ENCODE results near the gene ISYNA1. TPM values are rescaled to one million over a fixed set of nuclear protein-coding genes. Genes with fewer than 3 reads are reported as not detected.
A peak's percentile ranks its signal among the peaks of the same experiment; 100 is the strongest.

ISYNA1 gene
- total RNA-seq, 1 experiment from 2014 or later: 129 TPM

DNA sequence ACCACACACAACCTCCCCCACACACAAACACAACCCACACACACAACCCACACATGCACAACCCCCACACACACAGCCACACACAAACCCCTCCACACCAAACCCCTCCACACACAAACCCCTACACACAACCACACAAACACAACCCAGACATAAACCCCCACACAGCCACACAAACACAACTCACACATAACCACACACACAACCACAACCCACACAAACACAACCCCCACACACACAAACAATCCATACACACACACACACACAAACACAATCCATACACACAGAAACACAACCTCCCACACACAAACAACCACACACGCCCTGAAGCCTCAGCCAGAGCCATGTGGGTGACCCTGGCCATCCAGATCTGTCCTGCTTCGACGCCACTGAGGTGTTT is 30.0 kb upstream of the ISYNA1 start:
- H3K4me2 ChIP-seq: no peak overlapping the region
- no peak overlapping the region for H2AFZ ChIP-seq
- H3K4me1 ChIP-seq (replicated peaks; ENCODE audit: insufficient read depth): 0 out of 2 replicates have a peak, but pooled peaks cover 5% of the 10 kb centered on the region
- H3K9me3 ChIP-seq (ENCODE audit: insufficient read depth, low read depth): no peaks in the 10 kb centered on the region
- peaks cover 21% of the 10 kb centered on the region for H3F3A ChIP-seq (ENCODE audit: insufficient read depth, low read depth)
- TF ChIP-seq, protein P1, sequence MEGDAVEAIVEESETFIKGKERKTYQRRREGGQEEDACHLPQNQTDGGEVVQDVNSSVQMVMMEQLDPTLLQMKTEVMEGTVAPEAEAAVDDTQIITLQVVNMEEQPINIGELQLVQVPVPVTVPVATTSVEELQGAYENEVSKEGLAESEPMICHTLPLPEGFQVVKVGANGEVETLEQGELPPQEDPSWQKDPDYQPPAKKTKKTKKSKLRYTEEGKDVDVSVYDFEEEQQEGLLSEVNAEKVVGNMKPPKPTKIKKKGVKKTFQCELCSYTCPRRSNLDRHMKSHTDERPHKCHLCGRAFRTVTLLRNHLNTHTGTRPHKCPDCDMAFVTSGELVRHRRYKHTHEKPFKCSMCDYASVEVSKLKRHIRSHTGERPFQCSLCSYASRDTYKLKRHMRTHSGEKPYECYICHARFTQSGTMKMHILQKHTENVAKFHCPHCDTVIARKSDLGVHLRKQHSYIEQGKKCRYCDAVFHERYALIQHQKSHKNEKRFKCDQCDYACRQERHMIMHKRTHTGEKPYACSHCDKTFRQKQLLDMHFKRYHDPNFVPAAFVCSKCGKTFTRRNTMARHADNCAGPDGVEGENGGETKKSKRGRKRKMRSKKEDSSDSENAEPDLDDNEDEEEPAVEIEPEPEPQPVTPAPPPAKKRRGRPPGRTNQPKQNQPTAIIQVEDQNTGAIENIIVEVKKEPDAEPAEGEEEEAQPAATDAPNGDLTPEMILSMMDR (conservative IDR thresholded peaks at IDR 0.05): no peak
- TF ChIP-seq EZH2 (IDR thresholded peaks at IDR 0.05; ENCODE audit: low read depth): no peak
- H3K27me3 ChIP-seq (ENCODE audit: insufficient read depth, low read depth): no peaks in the 10 kb centered on the region
- no peaks in the 10 kb centered on the region for H3K9me2 ChIP-seq (ENCODE audit: insufficient read depth)
- H3K27ac ChIP-seq: 0 out of 2 replicates have a peak overlapping the region, but pooled peaks have one; percentile 1
- intact Hi-C loops (cut with micrococcal nuclease; ENCODE audit: unreplicated experiment): loop anchor here (5.0 to 10.0 kb wide), 3 partner anchors 54 to 377 kb away; partner anchors contain the start of gene ELL
- H3K79me2 ChIP-seq (ENCODE audit: low read depth): no peaks in the 10 kb centered on the region
- DNase-seq: no peak
- ChIA-PET POLR2A (ENCODE audit: unreplicated experiment) (interaction anchor here (0.6 kb wide), 1 partner anchor 28 kb away, joined by 4 read pairs; no protein-coding TSS in a partner anchor), CTCF (no interaction called here)
- H3K4me3 ChIP-seq: no peak overlapping the region
- 0 out of 2 replicates have a peak, but pooled peaks cover 7% of the 10 kb centered on the region for H3K36me3 ChIP-seq (ENCODE audit: low read depth)
- no TSS peak for BruUV-seq (replicated peaks)
- H4K20me1 ChIP-seq (ENCODE audit: insufficient read depth): peaks cover 36% of the 10 kb centered on the region

DNA sequence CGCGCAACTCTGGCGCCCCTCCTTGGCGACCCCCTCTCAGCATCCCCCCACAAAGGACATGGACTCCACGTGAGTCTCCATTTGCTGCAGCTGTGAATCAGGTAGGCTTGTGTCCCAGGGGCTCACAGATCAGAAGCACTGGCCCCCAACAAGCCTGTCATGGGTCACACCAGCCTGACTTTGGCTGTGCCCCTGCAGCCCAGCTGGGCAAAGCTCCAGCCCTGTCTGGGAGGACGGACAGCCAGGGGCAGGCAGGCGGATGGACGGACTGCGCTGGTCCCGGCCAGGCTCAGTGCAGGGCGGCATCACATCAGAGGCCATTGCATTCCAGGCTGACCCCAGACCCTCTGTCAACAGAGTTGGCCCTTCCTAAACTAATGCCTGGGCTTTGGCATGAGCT is 28.4 kb upstream of the ISYNA1 start:
- POLR2A ChIA-PET (ENCODE audit: unreplicated experiment): no interaction called here
- Histone ChIP-seq H3F3A (ENCODE audit: insufficient read depth, low read depth) (peaks cover 27% of the 10 kb centered on the region), H3K27me3 (ENCODE audit: insufficient read depth, low read depth) (no peaks in the 10 kb centered on the region), H3K4me2 (no peak overlapping the region), H3K9me3 (ENCODE audit: insufficient read depth, low read depth) (no peaks in the 10 kb centered on the region), H3K79me2 (ENCODE audit: low read depth) (no peaks in the 10 kb centered on the region), H3K9me2 (ENCODE audit: insufficient read depth) (no peaks in the 10 kb centered on the region), H3K36me3 (ENCODE audit: low read depth) (peaks cover 11% of the 10 kb centered on the region; the same call in 1 of the 2 replicates), H3K4me1 (replicated peaks; ENCODE audit: insufficient read depth) (peaks cover 9% of the 10 kb centered on the region), H3K4me3 (no peak overlapping the region), H3K27ac (no peak overlapping the region), H2AFZ (no peak overlapping the region), H4K20me1 (ENCODE audit: insufficient read depth) (peaks cover 38% of the 10 kb centered on the region)
- DNase-seq: no peak
- no peak for TF ChIP-seq EZH2 (IDR thresholded peaks at IDR 0.05; ENCODE audit: low read depth)
- TF ChIP-seq, protein P1 (conservative IDR thresholded peaks at IDR 0.05): no peak
- CTCF ChIA-PET: no interaction called here
- BruUV-seq (replicated peaks): no TSS peak
- intact Hi-C loops (cut with micrococcal nuclease; ENCODE audit: unreplicated experiment): loop anchor here (5.0 to 10.0 kb wide), 3 partner anchors 56 to 378 kb away; partner anchors contain the start of gene ELL

DNA sequence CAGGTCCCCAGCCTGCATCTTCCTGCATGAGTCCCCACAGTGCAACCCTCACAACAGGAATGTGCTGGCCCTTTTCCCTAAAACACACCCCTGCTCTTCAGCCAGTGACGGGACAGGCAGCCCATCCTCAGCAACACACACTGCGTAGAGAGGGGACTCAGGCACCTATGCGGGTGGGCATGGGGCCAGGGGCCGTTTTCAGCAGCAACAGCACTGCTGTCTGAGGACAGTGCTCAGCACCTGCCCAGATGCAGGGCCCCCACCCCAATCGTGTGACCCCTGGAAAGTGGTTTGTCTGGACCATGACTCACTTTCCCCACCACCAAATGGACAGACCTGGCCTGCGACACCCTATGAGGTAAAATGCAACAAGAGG is 28.0 kb upstream of the ISYNA1 start:
- no peaks in the 10 kb centered on the region for H3K27me3 ChIP-seq (ENCODE audit: insufficient read depth, low read depth)
- no peaks in the 10 kb centered on the region for H3K9me2 ChIP-seq (ENCODE audit: insufficient read depth)
- peaks cover 39% of the 10 kb centered on the region for H4K20me1 ChIP-seq (ENCODE audit: insufficient read depth)
- H2AFZ ChIP-seq: no peak overlapping the region
- H3K4me3 ChIP-seq: no peak overlapping the region
- no peak for TF ChIP-seq EZH2 (IDR thresholded peaks at IDR 0.05; ENCODE audit: low read depth)
- TF ChIP-seq, protein P1 (conservative IDR thresholded peaks at IDR 0.05): no peak
- H3K9me3 ChIP-seq (ENCODE audit: insufficient read depth, low read depth): no peaks in the 10 kb centered on the region
- POLR2A ChIA-PET (ENCODE audit: unreplicated experiment): no interaction called here
- no peak overlapping the region for H3K27ac ChIP-seq
- no peak overlapping the region for H3K4me2 ChIP-seq
- H3K79me2 ChIP-seq (ENCODE audit: low read depth): no peaks in the 10 kb centered on the region
- DNase-seq: no peak
- BruUV-seq (replicated peaks): no TSS peak
- CTCF ChIA-PET: no interaction called here
- peaks cover 23% of the 10 kb centered on the region for H3F3A ChIP-seq (ENCODE audit: insufficient read depth, low read depth)
- peaks cover 13% of the 10 kb centered on the region for H3K4me1 ChIP-seq (replicated peaks; ENCODE audit: insufficient read depth)
- intact Hi-C loops (cut with micrococcal nuclease; ENCODE audit: unreplicated experiment): loop anchor here (5.0 to 10.0 kb wide), 3 partner anchors 56 to 379 kb away; partner anchors contain the start of gene ELL
- peaks cover 15% of the 10 kb centered on the region for H3K36me3 ChIP-seq (ENCODE audit: low read depth)
